ENCODE measurements around the gene ALDH1A1.

The ALDH1A1 gene

GRCh38 chr9:72895122-72895521 is 57.7 kb downstream of the ALDH1A1 start:
- TF ChIP-seq POLR2AphosphoS5 (IDR thresholded peaks at IDR 0.05; ENCODE audit: low read depth, low read length) (no peak), SIN3A (IDR thresholded peaks at IDR 0.05; ENCODE audit: borderline replicate concordance, insufficient read depth, low read length) (no peak), FOXP2 (optimal IDR thresholded peaks at IDR 0.05; ENCODE audit: borderline replicate concordance, extremely low read depth, extremely low read length, insufficient read depth) (no peak), REST (IDR thresholded peaks at IDR 0.05; ENCODE audit: insufficient read depth in 1 of 2, low read depth in 2 of 2, low read length in 2 of 2) (no peak)

GRCh38 chr9:72894342-72894741 is 58.5 kb downstream of the ALDH1A1 start:
- TF ChIP-seq POLR2AphosphoS5 (IDR thresholded peaks at IDR 0.05; ENCODE audit: low read depth, low read length) (no peak), SIN3A (IDR thresholded peaks at IDR 0.05; ENCODE audit: borderline replicate concordance, insufficient read depth, low read length) (no peak), TAF1 (IDR thresholded peaks at IDR 0.05; ENCODE audit: borderline replicate concordance, insufficient read depth, low read length) (no peak), REST (IDR thresholded peaks at IDR 0.05; ENCODE audit: insufficient read depth in 1 of 2, low read depth in 2 of 2, low read length in 2 of 2) (no peak), FOXP2 (optimal IDR thresholded peaks at IDR 0.05; ENCODE audit: borderline replicate concordance, extremely low read depth, extremely low read length, insufficient read depth) (no peak)

- TF ChIP-seq SIN3A (IDR thresholded peaks at IDR 0.05; ENCODE audit: borderline replicate concordance, insufficient read depth, low read length) (no peak), FOXP2 (optimal IDR thresholded peaks at IDR 0.05; ENCODE audit: borderline replicate concordance, extremely low read depth, extremely low read length, insufficient read depth) (no peak), REST (IDR thresholded peaks at IDR 0.05; ENCODE audit: insufficient read depth in 1 of 2, low read depth in 2 of 2, low read length in 2 of 2) (no peak), POLR2AphosphoS5 (IDR thresholded peaks at IDR 0.05; ENCODE audit: low read depth, low read length) (no peak), TAF1 (IDR thresholded peaks at IDR 0.05; ENCODE audit: borderline replicate concordance, insufficient read depth, low read length) (no peak)
Observed at GRCh38 chr9:72893437-72893836, 59.4 kb downstream of the ALDH1A1 start.

- TF ChIP-seq REST (IDR thresholded peaks at IDR 0.05; ENCODE audit: insufficient read depth in 1 of 2, low read depth in 2 of 2, low read length in 2 of 2) (no peak), FOXP2 (optimal IDR thresholded peaks at IDR 0.05; ENCODE audit: borderline replicate concordance, extremely low read depth, extremely low read length, insufficient read depth) (no peak), POLR2AphosphoS5 (IDR thresholded peaks at IDR 0.05; ENCODE audit: low read depth, low read length) (no peak), SIN3A (IDR thresholded peaks at IDR 0.05; ENCODE audit: borderline replicate concordance, insufficient read depth, low read length) (no peak), TAF1 (IDR thresholded peaks at IDR 0.05; ENCODE audit: borderline replicate concordance, insufficient read depth, low read length) (no peak)
Observed at GRCh38 chr9:72891043-72891442, 61.8 kb downstream of the ALDH1A1 start.

GRCh38 chr9:72888943-72889342 is 63.9 kb downstream of the ALDH1A1 start:
- TF ChIP-seq REST (IDR thresholded peaks at IDR 0.05; ENCODE audit: insufficient read depth in 1 of 2, low read depth in 2 of 2, low read length in 2 of 2) (no peak), POLR2AphosphoS5 (IDR thresholded peaks at IDR 0.05; ENCODE audit: low read depth, low read length) (no peak), FOXP2 (optimal IDR thresholded peaks at IDR 0.05; ENCODE audit: borderline replicate concordance, extremely low read depth, extremely low read length, insufficient read depth) (no peak), SIN3A (IDR thresholded peaks at IDR 0.05; ENCODE audit: borderline replicate concordance, insufficient read depth, low read length) (no peak), TAF1 (IDR thresholded peaks at IDR 0.05; ENCODE audit: borderline replicate concordance, insufficient read depth, low read length) (no peak)
